ENCODE measurements around the gene SERPINA6.
"Not testable (repeated sequence)": the region's sequence is repeated elsewhere in the genome, so short reads cannot be mapped to it uniquely, and the experiment has no call there.

Gene SERPINA6

DNA sequence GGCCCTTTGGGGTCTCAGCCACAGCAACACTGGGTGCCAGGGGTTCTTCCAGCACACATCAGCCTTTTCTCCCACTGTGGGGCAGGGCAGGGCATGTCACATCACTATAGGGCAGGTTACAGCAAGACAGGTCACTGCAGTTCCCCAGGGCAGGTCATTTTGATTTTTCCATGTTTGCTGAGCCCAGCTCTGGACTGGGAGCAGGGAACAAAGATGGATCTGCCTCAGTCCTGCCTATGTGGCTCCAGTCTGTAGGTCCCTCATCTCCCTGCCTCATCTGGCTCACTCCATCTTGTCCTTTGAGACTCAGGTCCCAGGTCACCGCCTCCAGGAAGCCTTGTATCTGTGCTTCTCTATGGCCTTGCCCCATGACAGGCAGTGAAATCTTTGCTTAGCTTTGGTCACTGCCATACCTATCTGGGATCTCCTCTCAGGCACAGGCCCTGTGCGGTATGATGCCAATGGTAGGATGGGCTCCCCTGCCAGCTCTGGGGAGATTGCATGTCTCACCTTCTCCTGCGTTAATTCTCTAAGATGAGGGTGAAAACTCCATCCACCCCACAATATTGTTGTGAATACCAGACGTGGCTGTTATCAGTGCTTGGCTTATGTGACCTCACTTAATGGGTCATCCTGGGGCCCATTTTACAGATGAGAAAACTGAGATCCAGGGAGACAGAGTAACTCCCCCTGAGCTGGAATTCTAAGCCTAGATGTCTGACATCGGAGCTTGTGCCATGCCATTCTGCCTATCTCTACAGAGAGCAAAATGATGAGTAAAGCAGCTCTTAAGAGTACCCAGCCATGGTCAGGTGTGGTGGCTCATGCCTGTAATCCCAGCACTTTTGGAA lies 1.5 kb downstream of the SERPINA6 start:
- no peak for DNase-seq (ENCODE audit: low read depth)

DNA sequence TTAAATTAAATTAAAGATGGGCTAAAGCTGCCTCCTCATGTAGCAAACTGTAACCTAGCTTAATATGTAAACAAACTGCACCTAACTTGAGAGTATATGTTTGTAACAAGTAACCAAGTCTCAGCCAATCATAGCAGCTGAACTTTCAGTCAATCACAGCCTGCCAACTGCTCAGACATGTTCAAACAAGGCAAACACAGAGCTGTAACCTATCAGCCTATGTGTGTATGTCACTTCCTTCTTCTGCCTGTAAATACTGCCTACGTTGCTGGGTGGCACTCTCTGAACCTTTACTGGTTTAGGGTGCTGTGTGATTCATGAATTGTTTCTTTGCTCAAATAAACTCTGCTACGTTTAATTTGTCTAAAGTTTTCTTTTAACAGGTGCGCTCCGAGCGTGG lies 2.9 kb downstream of the SERPINA6 start:
- DNase-seq (ENCODE audit: low read depth), result no peak

DNA sequence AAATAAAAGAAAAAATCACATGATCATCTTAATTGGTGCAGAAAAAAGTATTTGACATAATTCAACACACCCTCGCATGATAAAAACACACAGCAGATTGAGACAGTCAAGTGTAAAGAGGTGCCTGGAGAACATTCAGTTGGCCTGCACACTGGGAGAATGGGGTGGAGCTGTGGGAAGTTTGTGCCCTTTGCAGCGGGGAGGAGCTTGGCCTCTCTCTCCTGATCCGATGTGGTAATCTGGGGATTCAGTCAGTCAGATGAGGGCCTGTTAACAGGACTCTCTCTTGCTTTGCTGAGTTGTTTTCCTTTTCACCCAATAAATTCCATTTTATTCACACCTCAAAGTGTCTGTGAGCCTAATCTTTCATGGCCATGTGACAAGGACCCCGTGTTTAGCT lies 5.9 kb downstream of the SERPINA6 start:
- peak; percentile 56 for DNase-seq (ENCODE audit: low read depth)

DNA sequence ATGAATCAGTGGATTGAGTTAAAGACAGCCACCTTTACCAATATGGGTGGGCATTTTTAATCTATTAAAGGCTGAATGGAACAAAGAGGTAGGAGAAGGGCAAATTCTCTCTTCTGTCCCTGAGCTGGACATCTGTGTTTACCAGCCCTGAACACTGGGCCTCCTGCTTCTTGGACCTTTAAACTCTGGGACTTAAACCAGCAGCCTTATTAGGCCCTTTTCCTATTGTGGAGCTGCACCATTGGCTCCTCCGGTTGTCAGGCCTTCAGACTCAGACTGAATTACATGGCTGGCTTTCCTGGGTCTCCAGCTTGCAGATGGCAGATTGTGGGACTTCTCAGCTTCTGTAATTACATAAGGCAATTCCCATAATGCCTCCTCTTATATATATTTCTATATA lies 6.4 kb downstream of the SERPINA6 start:
- DNase-seq (ENCODE audit: low read depth), result no peak

DNA sequence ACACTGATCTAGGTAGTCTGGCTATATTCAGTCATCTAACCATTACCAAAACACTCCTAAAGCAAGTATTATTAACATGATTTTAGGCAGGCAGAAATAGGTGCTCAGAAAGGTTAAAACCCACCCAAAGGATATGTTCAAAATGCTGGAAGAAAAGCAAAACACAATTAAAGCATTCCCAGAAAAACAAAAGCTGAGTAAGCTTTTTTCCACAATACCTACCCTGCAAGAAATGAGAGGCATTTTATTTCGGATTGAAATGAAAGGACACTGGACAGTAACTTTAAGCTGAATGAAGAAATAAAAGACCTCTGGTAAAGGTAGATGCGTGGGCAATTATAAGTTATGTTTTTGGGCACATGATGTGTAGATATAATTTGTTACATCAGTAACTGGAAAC lies 8.2 kb downstream of the SERPINA6 start:
- no peak for DNase-seq (ENCODE audit: low read depth)

DNA sequence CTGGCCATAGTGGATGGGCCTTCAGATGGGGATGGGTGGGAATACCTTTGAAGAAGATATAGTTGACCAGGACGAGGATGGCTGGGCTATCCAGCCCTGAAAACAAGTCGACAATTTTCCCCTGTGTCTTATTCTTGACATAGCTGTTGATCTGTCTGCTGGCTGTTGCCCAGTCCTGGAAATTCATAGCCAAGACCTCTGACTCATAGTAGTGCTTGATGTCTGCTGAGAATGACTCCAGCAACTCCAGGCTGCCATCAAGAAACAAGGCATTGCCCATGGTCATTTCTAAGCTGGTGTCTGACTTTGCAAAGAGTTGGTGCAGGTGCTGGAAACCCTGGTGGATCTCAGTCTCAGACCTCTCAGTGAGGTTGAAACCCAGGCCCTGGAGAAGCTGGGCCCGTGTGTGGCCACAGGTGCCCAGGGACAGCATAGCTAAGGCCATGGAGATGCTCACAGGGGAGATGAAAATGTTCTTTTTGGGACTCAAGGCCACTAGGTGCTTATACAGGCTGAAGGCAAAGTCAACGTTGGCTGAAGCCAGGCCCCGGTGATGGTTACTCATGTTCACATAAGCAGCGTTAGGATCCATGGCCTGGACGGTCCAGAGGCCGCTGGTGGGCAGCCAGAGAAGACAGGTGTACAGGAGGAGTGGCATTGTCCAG lies 9.0 kb downstream of the SERPINA6 start:
- DNase-seq (ENCODE audit: low read depth), result peak; percentile 80

DNA sequence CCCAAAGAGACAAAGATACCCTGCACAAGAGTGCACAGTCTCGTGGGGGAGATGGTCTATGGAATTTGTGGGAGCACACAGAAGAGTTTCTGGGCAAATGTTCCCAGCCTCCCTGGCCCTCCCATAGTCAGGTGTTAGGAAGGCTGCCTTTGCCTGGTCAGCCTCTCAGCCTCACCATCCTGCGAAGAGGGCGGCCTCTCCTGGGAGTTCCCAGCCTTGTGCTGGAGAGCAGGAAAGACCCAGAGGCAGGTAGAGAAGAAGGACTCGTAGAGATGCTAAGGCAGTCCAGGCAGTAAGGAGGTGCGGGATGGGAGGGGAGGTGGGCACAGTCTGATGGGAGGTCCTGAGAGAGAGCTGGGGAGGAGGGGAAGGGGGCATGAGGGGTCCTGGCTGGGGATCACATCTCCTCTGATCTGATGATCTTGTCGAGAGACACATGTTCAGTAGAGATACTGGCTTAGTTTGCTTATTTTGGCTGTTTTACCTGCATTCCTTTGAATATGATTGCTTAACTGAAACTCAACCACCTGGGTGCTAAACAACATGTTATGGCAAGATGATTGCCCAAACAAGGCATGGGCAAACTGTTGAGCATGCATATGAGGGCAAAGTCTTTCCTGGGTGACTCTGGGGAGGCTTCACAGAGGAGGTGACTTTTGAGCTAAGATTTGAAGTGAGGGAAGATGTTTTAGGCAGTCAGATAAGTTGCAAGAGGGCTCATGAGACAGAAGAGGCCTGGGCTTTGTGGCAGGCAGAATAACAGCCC lies 10.5 kb downstream of the SERPINA6 start:
- DNase-seq (ENCODE audit: low read depth), result no peak

DNA sequence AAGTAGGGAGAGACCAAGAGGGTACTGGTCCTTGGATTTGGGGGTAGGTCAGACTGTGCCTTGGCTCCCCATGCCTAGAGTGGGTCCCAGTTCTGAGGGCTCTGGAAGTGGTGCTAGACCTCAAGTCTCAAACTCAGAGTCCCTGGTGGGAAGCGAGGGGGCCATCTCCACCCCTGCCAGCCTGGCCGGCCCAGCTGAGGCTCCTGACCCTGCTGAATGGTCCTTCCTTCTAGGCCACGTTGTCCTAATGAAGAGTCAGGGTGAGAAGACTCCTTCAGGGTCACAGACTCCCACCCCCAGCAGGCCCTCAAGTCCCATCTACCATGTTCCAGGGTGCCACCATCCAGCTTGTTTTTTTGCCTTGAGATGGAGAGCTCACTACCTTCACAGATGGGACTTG lies 12.9 kb downstream of the SERPINA6 start:
- DNase-seq (ENCODE audit: low read depth), result no peak

DNA sequence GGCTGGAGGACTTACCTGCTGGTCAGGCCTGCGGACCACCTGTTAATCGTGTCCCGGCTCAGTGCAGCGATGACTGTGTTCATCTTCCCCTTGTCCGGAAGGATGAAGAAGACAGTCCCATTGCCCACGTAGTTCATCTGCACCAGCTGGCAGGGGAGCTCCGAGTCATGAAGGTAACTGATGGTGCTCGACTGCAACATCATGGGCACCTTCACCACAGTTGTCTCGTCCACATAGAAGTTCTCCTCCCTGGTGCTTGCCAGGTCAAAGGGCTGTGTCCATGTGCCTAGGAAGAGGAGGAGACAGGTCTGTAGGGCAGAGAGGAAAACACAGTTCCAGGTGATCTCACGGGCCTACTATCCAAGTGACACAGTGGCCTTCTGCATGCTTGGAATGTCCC lies 13.4 kb downstream of the SERPINA6 start:
- DNase-seq (ENCODE audit: low read depth), result no peak

DNA sequence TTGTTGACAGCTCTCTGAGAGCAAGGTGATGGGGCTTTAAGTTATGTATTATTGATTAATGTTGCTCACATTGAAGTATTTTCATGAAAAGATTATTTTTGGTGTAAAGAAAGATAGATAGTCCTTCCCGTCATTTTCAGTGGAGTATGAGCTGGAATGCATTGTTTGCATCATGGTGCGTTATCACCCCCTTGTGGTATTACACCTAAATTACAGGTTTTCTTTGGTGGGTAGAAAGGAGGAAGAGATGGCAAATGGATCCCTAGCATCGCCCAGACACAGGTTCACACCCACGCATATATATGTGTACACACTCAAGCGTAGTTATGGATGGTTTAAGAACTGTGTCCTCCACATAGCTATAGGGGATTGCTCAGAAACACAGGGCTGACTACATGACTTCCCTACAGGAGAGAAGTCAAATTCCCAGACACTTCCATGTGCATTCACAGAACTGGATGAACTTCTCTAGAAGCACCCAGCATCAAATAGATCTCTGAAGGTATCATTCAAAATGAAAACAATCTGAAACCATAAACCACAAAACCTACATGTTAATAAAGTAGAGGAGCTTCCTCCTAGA lies 15.6 kb downstream of the SERPINA6 start:
- DNase-seq (ENCODE audit: low read depth), result no peak

DNA sequence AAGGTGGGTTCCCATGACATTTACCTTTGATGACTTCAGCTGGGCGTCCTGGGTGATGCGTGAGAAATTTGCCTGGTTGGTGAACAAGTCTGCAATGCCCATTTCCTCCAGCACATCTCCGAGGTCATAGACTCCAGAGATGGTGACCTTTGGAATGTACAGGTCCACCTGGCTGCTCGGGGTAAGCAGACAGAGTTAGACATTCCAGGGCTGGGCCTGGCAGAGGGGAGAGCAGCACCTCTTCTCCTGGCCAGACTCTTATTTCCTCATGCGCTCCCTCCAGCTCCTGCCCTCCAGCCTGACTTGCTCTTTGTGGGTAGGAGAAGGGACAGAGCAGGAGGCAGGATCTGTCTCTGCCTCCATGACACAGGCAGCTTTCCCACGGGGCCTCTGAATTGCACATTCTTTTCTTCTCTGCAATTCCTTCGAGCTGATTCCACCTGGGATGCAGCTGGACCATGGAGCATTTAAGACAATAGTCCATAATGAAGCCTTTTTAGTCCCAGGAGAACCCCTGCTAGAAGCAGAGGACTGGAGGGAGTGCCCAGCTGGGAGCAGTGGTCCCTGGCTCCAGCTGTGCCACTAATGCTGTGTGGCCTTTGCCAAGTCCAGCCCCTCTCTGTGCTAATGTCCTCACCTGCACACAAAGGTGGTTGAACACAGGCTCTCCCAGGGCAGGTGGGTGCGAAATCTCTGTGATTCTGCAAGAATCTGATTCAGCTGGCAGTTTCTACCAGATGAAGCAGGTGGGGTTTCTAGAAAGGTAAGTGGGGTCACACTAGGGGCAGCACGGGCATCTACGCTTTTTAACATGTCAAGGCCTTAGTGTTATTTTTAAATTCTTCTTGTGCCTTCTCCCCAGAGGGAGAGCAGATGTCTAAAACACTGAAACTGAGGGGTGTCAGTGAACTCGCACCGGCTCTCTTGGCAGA lies 16.8 kb downstream of the SERPINA6 start:
- DNase-seq (ENCODE audit: low read depth), result no peak

DNA sequence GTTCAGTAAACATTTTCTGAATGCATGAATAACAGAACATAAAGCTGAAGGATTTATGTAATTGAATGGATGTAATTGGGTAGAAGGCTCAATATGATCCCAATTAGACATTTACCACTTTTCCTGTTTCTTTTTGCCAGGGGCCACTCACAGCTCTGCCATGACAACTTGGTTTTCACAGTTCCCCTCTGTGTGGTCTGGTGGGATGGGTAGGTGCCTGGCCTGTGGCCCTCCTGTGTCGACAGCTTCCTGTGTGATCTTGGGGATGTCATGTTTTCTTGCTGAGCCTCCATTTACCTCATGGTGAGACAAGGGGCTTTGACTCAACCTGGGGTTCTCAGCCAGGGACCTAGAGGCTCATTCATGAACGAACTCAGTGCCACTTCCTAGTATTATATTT lies 17.5 kb downstream of the SERPINA6 start:
- no peak for DNase-seq (ENCODE audit: low read depth)

DNA sequence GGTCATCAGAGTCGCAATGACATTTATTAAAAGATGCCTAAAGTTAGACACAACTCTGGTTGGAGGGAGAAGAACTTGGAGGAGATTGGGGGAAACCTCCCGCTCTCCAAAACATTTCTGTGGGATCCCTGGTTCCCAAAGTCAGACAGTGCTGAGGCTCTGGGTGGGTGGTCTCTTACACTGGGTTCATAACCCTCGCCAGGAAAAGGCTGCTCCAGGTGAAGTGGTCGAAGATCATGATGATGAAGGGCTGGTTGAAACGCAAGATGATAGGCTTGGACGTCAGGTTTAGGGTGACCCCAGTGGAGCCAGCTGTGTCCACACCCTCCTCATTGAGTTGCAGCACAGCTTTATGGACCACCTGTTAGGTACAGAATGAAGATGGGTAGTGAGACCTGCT lies 18.9 kb downstream of the SERPINA6 start:
- no peak for DNase-seq (ENCODE audit: low read depth)

DNA sequence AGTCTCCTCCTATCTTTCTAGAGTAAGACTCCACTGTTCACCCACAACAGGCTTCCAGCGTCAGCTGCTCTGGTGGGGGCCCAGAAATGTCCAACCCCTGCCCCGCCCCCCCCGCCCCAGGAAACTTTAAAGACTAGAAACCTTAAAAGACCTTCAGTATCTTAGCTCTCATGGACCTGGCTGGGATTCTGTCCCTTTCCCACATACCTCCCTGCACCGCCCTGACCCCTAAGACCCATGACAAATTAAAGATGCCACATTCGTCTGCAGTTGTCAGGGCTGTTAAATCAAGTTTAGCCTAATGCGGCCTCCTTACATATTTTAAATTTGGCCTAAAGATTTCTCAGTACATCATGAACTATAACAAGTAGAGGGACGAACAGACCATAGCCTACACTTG lies 20.0 kb downstream of the SERPINA6 start:
- DNase-seq (ENCODE audit: low read depth), result no peak

DNA sequence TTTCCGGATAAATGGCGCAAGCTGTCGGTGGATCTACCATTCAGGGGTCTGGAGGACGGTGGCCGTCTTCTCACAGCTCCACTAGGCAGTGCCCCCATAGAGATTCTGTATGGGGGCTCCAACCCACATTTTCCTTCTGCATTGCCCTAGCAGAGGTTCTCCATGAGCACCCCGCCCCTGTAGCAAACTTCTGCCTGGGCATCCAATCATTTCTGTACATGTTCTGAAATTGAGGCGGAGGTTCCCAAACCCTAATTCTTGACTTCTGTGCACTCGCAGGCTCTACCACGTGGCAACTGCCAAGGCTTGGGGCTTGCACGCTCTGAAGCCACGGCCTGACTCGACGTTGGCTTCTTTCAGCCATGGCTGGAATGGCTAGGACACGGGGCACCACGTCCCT lies 25.0 kb downstream of the SERPINA6 start:
- no peak for DNase-seq (ENCODE audit: low read depth)

DNA sequence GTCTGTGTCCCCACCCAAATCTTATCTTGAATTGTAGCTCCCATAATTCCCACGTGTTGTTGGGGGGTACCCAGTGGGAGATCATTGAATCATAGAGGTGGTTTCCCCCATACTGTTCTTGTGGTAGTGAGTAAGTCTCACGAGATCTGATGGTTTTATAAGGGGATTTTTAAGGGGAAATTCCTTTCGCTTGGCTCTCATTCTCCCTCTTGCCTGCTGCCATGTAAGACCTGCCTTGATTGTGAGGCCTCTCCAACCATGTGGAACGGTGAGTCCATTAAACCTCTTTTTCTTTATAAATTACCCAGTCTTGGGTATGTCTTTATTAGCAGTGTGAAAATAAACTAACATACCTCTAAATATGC lies 27.0 kb downstream of the SERPINA6 start:
- not testable (repeated sequence) for DNase-seq (ENCODE audit: low read depth)

DNA sequence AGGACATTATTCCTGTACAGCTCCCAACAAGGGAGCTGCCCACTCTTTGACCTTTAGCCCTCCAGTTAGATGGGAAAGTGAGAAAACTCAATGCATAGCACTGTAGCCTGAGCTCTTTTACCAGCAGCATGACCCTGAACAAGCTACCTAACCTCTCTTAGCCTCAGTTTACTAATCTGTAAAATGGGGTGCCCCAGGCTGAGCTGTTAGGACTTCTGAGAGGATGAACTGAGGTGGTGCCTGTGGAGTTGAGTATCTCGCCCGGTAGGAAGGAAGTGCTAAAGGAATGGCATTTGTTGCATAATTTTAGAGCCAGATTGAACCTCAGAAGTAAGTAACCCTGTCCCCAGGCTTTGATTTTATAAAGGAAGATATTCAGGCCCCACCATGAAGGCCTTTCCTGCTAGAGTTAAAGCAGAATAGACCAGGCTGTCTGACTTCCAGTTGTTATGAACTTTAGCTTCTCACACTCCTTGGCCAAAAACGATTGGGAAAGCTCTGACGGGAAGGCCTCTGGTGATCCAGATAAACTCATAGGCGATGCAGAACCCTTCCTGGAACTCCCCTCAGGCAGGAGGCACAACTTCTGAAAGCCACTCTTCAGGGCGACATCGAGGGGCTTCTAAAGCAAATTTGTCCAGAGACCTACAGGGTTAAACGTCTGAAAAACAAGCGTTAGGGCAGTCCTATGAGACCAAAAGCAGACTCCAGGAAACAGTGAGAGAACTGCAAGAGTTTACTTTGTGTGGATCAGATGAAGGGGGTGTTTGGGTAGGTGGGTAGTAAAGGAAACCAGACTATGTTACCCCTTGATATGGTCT lies 27.6 kb downstream of the SERPINA6 start:
- DNase-seq (ENCODE audit: low read depth), result no peak

DNA sequence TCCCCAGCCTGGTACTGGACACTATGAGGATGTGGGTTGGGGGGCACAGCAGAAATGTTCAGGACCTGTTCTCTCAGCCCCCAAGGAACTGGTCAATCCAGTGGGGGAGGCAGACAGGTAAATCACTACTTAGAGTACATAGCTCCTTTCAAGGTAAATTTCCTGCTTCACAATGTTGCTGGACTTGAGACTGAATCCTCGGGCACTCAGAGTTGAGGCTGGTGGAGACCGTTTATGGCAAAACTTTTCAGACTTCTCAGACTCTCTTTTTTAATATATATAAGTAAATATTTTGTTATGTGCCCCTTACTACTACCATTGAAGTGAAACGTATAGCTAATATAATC lies 29.6 kb downstream of the SERPINA6 start:
- DNase-seq (ENCODE audit: low read depth), result no peak

DNA sequence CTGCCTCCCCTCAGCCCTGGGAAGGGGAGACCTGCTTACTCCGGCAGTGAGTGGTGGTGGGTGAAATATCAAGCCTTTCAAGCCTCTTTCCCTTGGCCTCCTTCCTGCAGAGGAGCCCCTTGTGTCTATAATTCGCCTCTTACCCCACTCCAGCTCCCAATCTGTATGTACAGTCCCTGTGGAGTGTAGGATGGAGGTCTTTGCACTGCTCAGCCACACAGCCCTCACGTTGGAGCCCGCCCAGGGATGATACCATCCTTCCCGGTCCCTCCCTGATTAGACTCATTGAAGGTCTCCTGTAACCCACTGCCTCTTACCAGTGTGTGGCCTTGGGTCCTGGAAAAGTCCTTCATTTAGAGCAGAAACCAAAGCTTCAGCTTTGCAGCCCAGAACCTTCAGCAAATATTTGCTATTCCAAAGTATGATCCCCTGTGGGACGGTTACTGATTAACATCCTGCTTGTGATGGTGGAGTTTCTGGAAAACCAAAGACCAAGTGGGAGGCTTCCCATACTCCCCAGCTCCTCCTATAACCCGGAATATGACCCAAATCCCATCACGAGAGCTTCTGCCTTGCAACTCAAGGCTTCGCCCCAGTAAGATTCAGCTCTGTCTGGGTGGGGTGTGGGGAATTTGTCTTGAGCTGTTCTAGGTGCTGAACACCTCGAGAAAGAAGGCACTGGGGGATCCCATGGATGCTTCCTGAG lies 30.1 kb downstream of the SERPINA6 start, which contains the start of gene SERPINA10:
TSS of gene SERPINA10 (minus strand) at position 397 of the 706 bp plus-strand sequence. CDS start 2,675 bp downstream, outside the sequence.
- no peak for DNase-seq (ENCODE audit: low read depth)

DNA sequence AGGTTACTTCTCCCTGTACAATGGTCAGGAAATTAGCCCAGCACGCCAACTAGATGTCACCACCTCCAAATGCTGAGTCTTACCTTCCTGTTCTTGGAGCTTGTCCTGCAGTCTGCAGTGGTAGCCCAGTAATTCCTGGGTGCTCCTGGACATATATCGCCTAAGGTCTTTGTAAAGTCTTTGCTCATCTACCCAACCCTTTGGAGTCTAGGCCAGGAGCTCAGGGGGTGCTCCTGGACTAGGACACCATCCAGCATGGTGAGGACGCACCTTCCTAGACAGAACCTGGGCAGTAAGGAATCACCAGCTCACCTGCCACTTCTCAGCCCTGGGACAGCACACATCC lies 30.6 kb downstream of the SERPINA6 start:
- DNase-seq (ENCODE audit: low read depth), result no peak
